ENCODE results near the gene PDE4D. TPM values are rescaled to one million over a fixed set of nuclear protein-coding genes. Genes with fewer than 3 reads are reported as not detected.
"Not testable (repeated sequence)": the region's sequence is repeated elsewhere in the genome, so short reads cannot be mapped to it uniquely, and the experiment has no call there.

Gene PDE4D
- total RNA-seq, 4 donors from 2014 or later: 14.7 to 36.3 (median 24.7) TPM

GRCh38 chr5:59582746-59583145 lies 310.8 kb downstream of the PDE4D start:
- H3K4me1 ChIP-seq: peaks cover 0 to 1% of the 10 kb centered on the region in 2 donors
- intact Hi-C loops (cut with DNase I): no loop called here
- no peaks in the 10 kb centered on the region for H3K9me3 ChIP-seq
- DNase-seq: no peak
- H3K4me3 ChIP-seq (replicated peaks in 1 of 3): no peak overlapping the region
- H3K36me3 ChIP-seq: no peaks in the 10 kb centered on the region
- H3K27me3 ChIP-seq: no peaks in the 10 kb centered on the region
- TF ChIP-seq POLR2A (IDR thresholded peaks at IDR 0.05): no peak
- no peak for TF ChIP-seq CTCF (IDR thresholded peaks at IDR 0.05)
- no peak overlapping the region for H3K27ac ChIP-seq

- DNase-seq: no peak
- Histone ChIP-seq H3K36me3 (no peaks in the 10 kb centered on the region), H3K4me3 (replicated peaks in 1 of 3) (no peak overlapping the region), H3K27ac (no peak overlapping the region), H3K9me3 (no peaks in the 10 kb centered on the region), H3K27me3 (no peaks in the 10 kb centered on the region), H3K4me1 (no peaks in the 10 kb centered on the region)
- 86 to 90% methylated on average over 1 of the region's 1 CpG for WGBS, 2 donors
- TF ChIP-seq CTCF (IDR thresholded peaks at IDR 0.05) (no peak), POLR2A (IDR thresholded peaks at IDR 0.05) (no peak)
- intact Hi-C loops (cut with DNase I): no loop called here
These were observed 313.7 kb downstream of the PDE4D start for GRCh38 chr5:59579824-59580167.

GRCh38 chr5:59579101-59579823 lies 314.3 kb downstream of the PDE4D start:
- WGBS, 2 donors: 89 to 98% methylated on average over 2 of the region's 2 CpGs
- Histone ChIP-seq H3K36me3 (no peaks in the 10 kb centered on the region), H3K4me1 (no peaks in the 10 kb centered on the region), H3K27me3 (no peaks in the 10 kb centered on the region), H3K27ac (no peak overlapping the region), H3K9me3 (no peaks in the 10 kb centered on the region), H3K4me3 (replicated peaks in 1 of 3) (no peak overlapping the region)
- intact Hi-C loops (cut with DNase I): no loop called here
- no peak for TF ChIP-seq POLR2A (IDR thresholded peaks at IDR 0.05)
- no peak for DNase-seq

- intact Hi-C loops (cut with DNase I): no loop called here
- H3K27me3 ChIP-seq: no peaks in the 10 kb centered on the region
- no peak for DNase-seq
- H3K9me3 ChIP-seq: no peaks in the 10 kb centered on the region
- no peaks in the 10 kb centered on the region for H3K4me1 ChIP-seq
- no peaks in the 10 kb centered on the region for H3K36me3 ChIP-seq
- WGBS, 2 donors: 84 to 88% methylated on average over 1 of the region's 1 CpG
- no peak overlapping the region for H3K4me3 ChIP-seq (replicated peaks in 1 of 3)
- TF ChIP-seq POLR2A (IDR thresholded peaks at IDR 0.05): no peak
- no peak for TF ChIP-seq CTCF (IDR thresholded peaks at IDR 0.05)
- H3K27ac ChIP-seq: no peak overlapping the region
These were observed 316.0 kb downstream of the PDE4D start for GRCh38 chr5:59577485-59577884.

GRCh38 chr5:59575648-59576445 lies 317.7 kb downstream of the PDE4D start:
- Histone ChIP-seq H3K9me3 (no peaks in the 10 kb centered on the region), H3K36me3 (no peaks in the 10 kb centered on the region), H3K4me3 (replicated peaks in 1 of 3) (no peak overlapping the region), H3K4me1 (no peaks in the 10 kb centered on the region), H3K27ac (no peak overlapping the region), H3K27me3 (no peaks in the 10 kb centered on the region)
- WGBS, 2 donors: 96 to 97% methylated on average over 3 of the region's 3 CpGs
- intact Hi-C loops (cut with DNase I): no loop called here
- no peak for DNase-seq
- TF ChIP-seq CTCF (IDR thresholded peaks at IDR 0.05) (no peak), POLR2A (IDR thresholded peaks at IDR 0.05) (no peak)

- WGBS, 2 donors: 86 to 93% methylated on average over 5 of the region's 5 CpGs
- H3K27ac ChIP-seq; DNase-seq; H3K36me3 ChIP-seq; H3K9me3 ChIP-seq; H3K4me1 ChIP-seq; H3K27me3 ChIP-seq; H3K4me3 ChIP-seq (replicated peaks in 1 of 3); intact Hi-C loops (cut with DNase I): not testable (repeated sequence)
These were observed 320.0 kb downstream of the PDE4D start for GRCh38 chr5:59573509-59573908.
